Activated CD8-positive, alpha-beta memory T cell treated with anti-CD3 and anti-CD28 coated beads, Interleukin-2, amount 50 U/mL, for 24 hours (primary cell): ENCODE measurements around the gene DENND1A.

ENCODE experiments used
- DNase-seq: peaks from one replicate; pipeline ENCODE4 v3.0.0-alpha.2; 2020; ENCODE audit errors: extremely low read depth

Gene DENND1A

GRCh38 chr9:123534336-123534735 is 395.6 kb downstream of the DENND1A start:
- no peak for DNase-seq

- DNase-seq, result no peak
These were observed 399.7 kb downstream of the DENND1A start for GRCh38 chr9:123530244-123530643.

- DNase-seq, result no peak
These were observed 401.4 kb downstream of the DENND1A start for GRCh38 chr9:123528501-123528900.

GRCh38 chr9:123527981-123528380 is 401.9 kb downstream of the DENND1A start:
- no peak for DNase-seq

- DNase-seq, result no peak
These were observed 404.0 kb downstream of the DENND1A start for GRCh38 chr9:123525957-123526356.

- DNase-seq, result no peak
These were observed 404.5 kb downstream of the DENND1A start for GRCh38 chr9:123525424-123525823.

- DNase-seq, result no peak
These were observed 405.1 kb downstream of the DENND1A start for GRCh38 chr9:123524866-123525265.

GRCh38 chr9:123523845-123524244 is 406.1 kb downstream of the DENND1A start:
- DNase-seq, result no peak

GRCh38 chr9:123523001-123523400 is 406.9 kb downstream of the DENND1A start:
- DNase-seq, result no peak

- no peak for DNase-seq
These were observed 407.7 kb downstream of the DENND1A start for GRCh38 chr9:123522251-123522650.

GRCh38 chr9:123518338-123518737 is 411.6 kb downstream of the DENND1A start:
- DNase-seq, result no peak

- DNase-seq, result no peak
These were observed 412.4 kb downstream of the DENND1A start for GRCh38 chr9:123517512-123517911.

GRCh38 chr9:123514766-123515165 is 415.2 kb downstream of the DENND1A start:
- DNase-seq, result no peak

GRCh38 chr9:123513554-123513953 is 416.4 kb downstream of the DENND1A start:
- no peak for DNase-seq

GRCh38 chr9:123511326-123512277 is 418.3 kb downstream of the DENND1A start:
- no peak for DNase-seq

- no peak for DNase-seq
These were observed 420.3 kb downstream of the DENND1A start for GRCh38 chr9:123509646-123510045.

- no peak for DNase-seq
These were observed 421.9 kb downstream of the DENND1A start for GRCh38 chr9:123508048-123508447.

GRCh38 chr9:123505496-123505895 is 424.4 kb downstream of the DENND1A start:
- no peak for DNase-seq

- DNase-seq, result no peak
These were observed 429.6 kb downstream of the DENND1A start for GRCh38 chr9:123500336-123500735.

- DNase-seq, result no peak
These were observed 432.1 kb downstream of the DENND1A start for GRCh38 chr9:123497830-123498229.

GRCh38 chr9:123495731-123496130 is 434.2 kb downstream of the DENND1A start:
- no peak for DNase-seq

- no peak for DNase-seq
These were observed 436.3 kb downstream of the DENND1A start for GRCh38 chr9:123493627-123494026.

GRCh38 chr9:123490688-123491087 is 439.2 kb downstream of the DENND1A start:
- DNase-seq, result no peak
